Measurements from ENCODE around the gene SEC16B.

Gene SEC16B

DNA sequence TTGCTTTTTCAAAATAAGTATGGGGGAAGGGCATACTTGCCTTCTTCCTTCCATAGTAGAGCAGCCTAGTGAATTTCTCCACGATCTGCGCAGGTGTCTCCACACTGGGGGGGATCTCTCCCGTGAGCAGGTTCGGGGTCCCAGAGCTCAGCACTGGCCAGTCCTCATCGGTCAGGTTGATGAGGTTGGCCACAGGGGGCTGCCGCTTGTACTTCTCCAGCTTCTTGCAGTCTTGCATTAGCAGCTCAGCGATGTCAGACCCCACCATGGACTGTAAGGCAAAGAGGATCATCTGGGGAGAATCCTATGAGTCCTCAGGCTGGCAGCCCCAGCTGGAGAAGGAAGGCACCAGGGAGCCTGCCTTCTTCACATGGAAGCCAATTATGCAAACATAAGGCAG is 11.8 kb downstream of the SEC16B start:
- in situ Hi-C loops (cut with MboI; ENCODE audit: low pct_unique_long_range_greater_than_20kb, low sequenced_read_pairs, unreplicated experiment): no loop called here
- DNase-seq (ENCODE audit: low spot score): no peak
- TF ChIP-seq CTCF (IDR thresholded peaks at IDR 0.05; ENCODE audit: extremely low read depth, insufficient read depth, missing control alignments): no peak

- in situ Hi-C loops (cut with MboI; ENCODE audit: low pct_unique_long_range_greater_than_20kb, low sequenced_read_pairs, unreplicated experiment): no loop called here
- TF ChIP-seq CTCF (IDR thresholded peaks at IDR 0.05; ENCODE audit: extremely low read depth, insufficient read depth, missing control alignments): no peak
- DNase-seq (ENCODE audit: low spot score): no peak
Observed at GRCh38 chr1:177954076-177954475, 15.8 kb downstream of the SEC16B start.

- in situ Hi-C loops (cut with MboI; ENCODE audit: low pct_unique_long_range_greater_than_20kb, low sequenced_read_pairs, unreplicated experiment): no loop called here
- no peak for TF ChIP-seq CTCF (IDR thresholded peaks at IDR 0.05; ENCODE audit: extremely low read depth, insufficient read depth, missing control alignments)
- no peak for DNase-seq (ENCODE audit: low spot score)
Observed at GRCh38 chr1:177953549-177953948, 16.3 kb downstream of the SEC16B start.

DNA sequence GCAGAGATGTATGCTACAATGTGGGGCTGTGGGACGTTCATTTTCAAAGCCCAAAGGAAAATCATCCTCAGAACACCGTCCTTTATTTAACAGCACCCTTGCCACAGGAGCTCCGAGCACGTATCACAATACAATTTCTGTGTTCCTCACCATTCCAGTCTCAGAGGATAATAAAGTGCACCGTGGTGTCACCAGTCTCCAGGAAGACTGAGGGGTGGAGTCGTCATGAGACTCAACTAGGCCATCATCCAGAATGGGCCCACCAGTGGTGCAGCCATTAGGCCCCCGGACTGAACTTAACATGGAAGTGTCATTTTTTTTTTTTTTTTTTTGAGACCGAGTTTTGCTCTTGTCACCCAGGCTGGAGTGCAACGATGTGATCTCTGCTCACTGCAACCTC is 17.2 kb downstream of the SEC16B start:
- in situ Hi-C loops (cut with MboI; ENCODE audit: low pct_unique_long_range_greater_than_20kb, low sequenced_read_pairs, unreplicated experiment): no loop called here
- TF ChIP-seq CTCF (IDR thresholded peaks at IDR 0.05; ENCODE audit: extremely low read depth, insufficient read depth, missing control alignments): no peak
- DNase-seq (ENCODE audit: low spot score): no peak

- in situ Hi-C loops (cut with MboI; ENCODE audit: low pct_unique_long_range_greater_than_20kb, low sequenced_read_pairs, unreplicated experiment): no loop called here
- no peak for DNase-seq (ENCODE audit: low spot score)
- no peak for TF ChIP-seq CTCF (IDR thresholded peaks at IDR 0.05; ENCODE audit: extremely low read depth, insufficient read depth, missing control alignments)
Observed at GRCh38 chr1:177952249-177952648, 17.6 kb downstream of the SEC16B start.

GRCh38 chr1:177950506-177950905 is 19.4 kb downstream of the SEC16B start:
- TF ChIP-seq CTCF (IDR thresholded peaks at IDR 0.05; ENCODE audit: extremely low read depth, insufficient read depth, missing control alignments): no peak
- no peak for DNase-seq (ENCODE audit: low spot score)
- in situ Hi-C loops (cut with MboI; ENCODE audit: low pct_unique_long_range_greater_than_20kb, low sequenced_read_pairs, unreplicated experiment): no loop called here

All from GM13977 (cell line).